ENCODE measurements around the gene PUS3. TPM values are rescaled to one million over a fixed set of nuclear protein-coding genes. Genes with fewer than 3 reads are reported as not detected.

PUS3 gene
- polyA plus RNA-seq, 1 donor from 2014 or later = 15.5 TPM

- H3K4me2 ChIP-seq (ENCODE audit: low read length) = no peak overlapping the region
- no peak overlapping the region for H2AFZ ChIP-seq (ENCODE audit: low read depth, low read length)
- H3K36me3 ChIP-seq (ENCODE audit: insufficient read depth, low read length) = no peaks in the 10 kb centered on the region
- no peak for TF ChIP-seq MXI1 (conservative IDR thresholded peaks at IDR 0.05; ENCODE audit: poor library complexity, severe bottlenecking)
- TF ChIP-seq TAF1 (IDR thresholded peaks at IDR 0.05; ENCODE audit: low read depth) = no peak
- TF ChIP-seq RAD21 (conservative IDR thresholded peaks at IDR 0.05) = no peak
- no peak for TF ChIP-seq REST (IDR thresholded peaks at IDR 0.05; ENCODE audit: borderline replicate concordance)
- TF ChIP-seq EZH2 (IDR thresholded peaks at IDR 0.05; ENCODE audit: borderline replicate concordance, insufficient read depth, low read length, poor library complexity, severe bottlenecking) = no peak
- no peak for TF ChIP-seq EP300 (conservative IDR thresholded peaks at IDR 0.05; ENCODE audit: poor library complexity, severe bottlenecking)
- TF ChIP-seq CTCF (IDR thresholded peaks at IDR 0.05; ENCODE audit: poor library complexity, severe bottlenecking) = no peak
- TF ChIP-seq SMC3 (conservative IDR thresholded peaks at IDR 0.05; ENCODE audit: poor library complexity) = no peak
- no peak for TF ChIP-seq POLR2AphosphoS5 (IDR thresholded peaks at IDR 0.05)
- no peaks in the 10 kb centered on the region for H3K79me2 ChIP-seq (replicated peaks; ENCODE audit: insufficient read depth, low read length)
- H3K4me3 ChIP-seq (ENCODE audit: low read length) = no peak overlapping the region
- no peaks in the 10 kb centered on the region for H3K9me2 ChIP-seq (ENCODE audit: insufficient read depth, low read length)
- H4K20me1 ChIP-seq (ENCODE audit: insufficient read depth) = no peaks in the 10 kb centered on the region
- no peaks in the 10 kb centered on the region for H3F3A ChIP-seq (ENCODE audit: insufficient read depth, low read length, poor library complexity, severe bottlenecking)
- no peak overlapping the region for H3K27ac ChIP-seq (ENCODE audit: low read length)
- H3K27me3 ChIP-seq (ENCODE audit: insufficient read depth, low read depth, low read length) = no peaks in the 10 kb centered on the region
- no peaks in the 10 kb centered on the region for H3K9me3 ChIP-seq (ENCODE audit: low read length)
- H3K9ac ChIP-seq (ENCODE audit: low read length) = no peak overlapping the region
Measured at GRCh38 chr11:125930076-125930450, 27.1 kb upstream of the PUS3 start.

GRCh38 chr11:125929445-125930075, 26.6 kb upstream of the PUS3 start:
- no peaks in the 10 kb centered on the region for H4K20me1 ChIP-seq (ENCODE audit: insufficient read depth)
- TF ChIP-seq REST (IDR thresholded peaks at IDR 0.05; ENCODE audit: borderline replicate concordance) = no peak
- no peak for TF ChIP-seq TAF1 (IDR thresholded peaks at IDR 0.05; ENCODE audit: low read depth)
- TF ChIP-seq CTCF (IDR thresholded peaks at IDR 0.05; ENCODE audit: poor library complexity, severe bottlenecking) = no peak
- TF ChIP-seq EZH2 (IDR thresholded peaks at IDR 0.05; ENCODE audit: borderline replicate concordance, insufficient read depth, low read length, poor library complexity, severe bottlenecking) = no peak
- no peak for TF ChIP-seq MXI1 (conservative IDR thresholded peaks at IDR 0.05; ENCODE audit: poor library complexity, severe bottlenecking)
- no peak for TF ChIP-seq SMC3 (conservative IDR thresholded peaks at IDR 0.05; ENCODE audit: poor library complexity)
- no peak overlapping the region for H3K9ac ChIP-seq (ENCODE audit: low read length)
- no peaks in the 10 kb centered on the region for H3K79me2 ChIP-seq (replicated peaks; ENCODE audit: insufficient read depth, low read length)
- no peaks in the 10 kb centered on the region for H3K9me2 ChIP-seq (ENCODE audit: insufficient read depth, low read length)
- no peak overlapping the region for H3K27ac ChIP-seq (ENCODE audit: low read length)
- H3K9me3 ChIP-seq (ENCODE audit: low read length) = no peaks in the 10 kb centered on the region
- no peaks in the 10 kb centered on the region for H3K27me3 ChIP-seq (ENCODE audit: insufficient read depth, low read depth, low read length)
- H3K4me2 ChIP-seq (ENCODE audit: low read length) = no peak overlapping the region
- no peak overlapping the region for H2AFZ ChIP-seq (ENCODE audit: low read depth, low read length)
- no peaks in the 10 kb centered on the region for H3F3A ChIP-seq (ENCODE audit: insufficient read depth, low read length, poor library complexity, severe bottlenecking)
- H3K4me3 ChIP-seq (ENCODE audit: low read length) = no peak overlapping the region
- H3K36me3 ChIP-seq (ENCODE audit: insufficient read depth, low read length) = no peaks in the 10 kb centered on the region

All from neural cell (in vitro differentiated cells).